ENCODE measurements around the gene DYNC1LI2. TPM values are rescaled to one million over a fixed set of nuclear protein-coding genes. Genes with fewer than 3 reads are reported as not detected.

The DYNC1LI2 gene
- total RNA-seq, 2 experiments from 2014 or later: 48.9 to 62.4 TPM

- intact Hi-C loops (cut with micrococcal nuclease; ENCODE audit: unreplicated experiment): no loop called here
- Histone ChIP-seq H2AFZ (ENCODE audit: low read length) (no peak overlapping the region), H3K9me3 (ENCODE audit: low read length) (no peaks in the 10 kb centered on the region), H3K4me2 (ENCODE audit: low read length) (no peak overlapping the region), H3K27ac (ENCODE audit: low read depth, low read length, poor library complexity, severe bottlenecking) (no peak overlapping the region), H3K4me1 (ENCODE audit: insufficient read depth, low read length, poor library complexity, severe bottlenecking) (no peaks in the 10 kb centered on the region), H3K9me2 (ENCODE audit: insufficient read depth, low read length) (no peaks in the 10 kb centered on the region), H3K36me3 (ENCODE audit: insufficient read depth, low read length) (no peaks in the 10 kb centered on the region), H3K4me3 (ENCODE audit: low read depth, low read length, poor library complexity, severe bottlenecking) (no peak overlapping the region), H4K20me1 (ENCODE audit: insufficient read depth, low read length) (no peaks in the 10 kb centered on the region), H3K79me2 (ENCODE audit: insufficient read depth, low read depth, low read length) (no peaks in the 10 kb centered on the region)
- CTCF ChIA-PET (ENCODE audit: unreplicated experiment): no interaction called here
- TF ChIP-seq CTCF (conservative IDR thresholded peaks at IDR 0.05; ENCODE audit: low read length): no peak
- no peak for TF ChIP-seq EZH2phosphoT487 (IDR thresholded peaks at IDR 0.05; ENCODE audit: borderline replicate concordance, low read depth, low read length)
- BruUV-seq (replicated peaks): no TSS peak
- POLR2A ChIA-PET: no interaction called here
- no peak for DNase-seq (ENCODE audit: low spot score)
These were observed 77.7 kb downstream of the DYNC1LI2 start for GRCh38 chr16:66673691-66674090.

Other genes starting within 250 kb of the DYNC1LI2 start
- 0.06 and 0.08 TPM in 2 replicates for gene TK2, start 201.5 kb downstream of the DYNC1LI2 start, total RNA-seq (2014; rRNA removed; shearing (Covaris generic))
- gene TK2, start 201.5 kb downstream of the DYNC1LI2 start, total RNA-seq (2022): 1.9 and 2.4 TPM in 2 replicates
- gene CKLF, start 199.0 kb downstream of the DYNC1LI2 start, total RNA-seq (2014; rRNA removed; shearing (Covaris generic)): 56.6 and 58.3 TPM in 2 replicates
- 98.7 and 109 TPM in 2 replicates for gene CKLF, start 199.0 kb downstream of the DYNC1LI2 start, total RNA-seq (2022)
- gene CMTM1, start 185.2 kb downstream of the DYNC1LI2 start, total RNA-seq (2014; rRNA removed; shearing (Covaris generic)): 3.8 and 8.5 TPM in 2 replicates
- gene CMTM1, start 185.2 kb downstream of the DYNC1LI2 start, total RNA-seq (2022): 10.6 and 10.7 TPM in 2 replicates
- gene CMTM2, start 172.1 kb downstream of the DYNC1LI2 start, total RNA-seq (2014; rRNA removed; shearing (Covaris generic)): 0.19 TPM in 1 of 2 replicates, not detected in the other
- 0.91 TPM in 1 of 2 replicates, not detected in the other for gene CMTM2, start 172.1 kb downstream of the DYNC1LI2 start, total RNA-seq (2022)
- gene CMTM3, start 146.9 kb downstream of the DYNC1LI2 start, total RNA-seq (2014; rRNA removed; shearing (Covaris generic)): 5.0 and 5.3 TPM in 2 replicates
- 27.5 and 30.4 TPM in 2 replicates for gene CMTM3, start 146.9 kb downstream of the DYNC1LI2 start, total RNA-seq (2022)
- gene CMTM4, start 54.9 kb downstream of the DYNC1LI2 start, total RNA-seq (2014; rRNA removed; shearing (Covaris generic)): 0.03 TPM in 1 of 2 replicates, not detected in the other
- 0.76 and 1.3 TPM in 2 replicates for gene CMTM4, start 54.9 kb downstream of the DYNC1LI2 start, total RNA-seq (2022)
- gene TERB1, start 50.0 kb upstream of the DYNC1LI2 start, total RNA-seq (2014; rRNA removed; shearing (Covaris generic)): not detected in 2 replicates
- gene TERB1, start 50.0 kb upstream of the DYNC1LI2 start, total RNA-seq (2022): 0.17 TPM in 1 of 2 replicates, not detected in the other
- 85.0 and 85.2 TPM in 2 replicates for gene NAE1, start 79.4 kb upstream of the DYNC1LI2 start, total RNA-seq (2014; rRNA removed; shearing (Covaris generic))
- 98.9 and 106 TPM in 2 replicates for gene NAE1, start 79.4 kb upstream of the DYNC1LI2 start, total RNA-seq (2022)
- gene CA7, start 92.8 kb upstream of the DYNC1LI2 start, total RNA-seq (2014; rRNA removed; shearing (Covaris generic)): not detected in 2 replicates
- not detected in 2 replicates for gene CA7, start 92.8 kb upstream of the DYNC1LI2 start, total RNA-seq (2022)
- 11.1 and 13.8 TPM in 2 replicates for gene PDP2, start 128.9 kb upstream of the DYNC1LI2 start, total RNA-seq (2014; rRNA removed; shearing (Covaris generic))
- gene PDP2, start 128.9 kb upstream of the DYNC1LI2 start, total RNA-seq (2022): 25.7 and 29.2 TPM in 2 replicates
- not detected in 2 replicates for gene CDH16, start 167.3 kb upstream of the DYNC1LI2 start, total RNA-seq (2014; rRNA removed; shearing (Covaris generic))
- not detected in 2 replicates for gene CDH16, start 167.3 kb upstream of the DYNC1LI2 start, total RNA-seq (2022)
- gene RRAD, start 173.9 kb upstream of the DYNC1LI2 start, total RNA-seq (2014; rRNA removed; shearing (Covaris generic)): 0.09 TPM in 1 of 2 replicates, not detected in the other
- not detected in 2 replicates for gene RRAD, start 173.9 kb upstream of the DYNC1LI2 start, total RNA-seq (2022)
- 132 and 133 TPM in 2 replicates for gene CIAO2B, start 182.8 kb upstream of the DYNC1LI2 start, total RNA-seq (2014; rRNA removed; shearing (Covaris generic))
- 76.4 and 78.3 TPM in 2 replicates for gene CIAO2B, start 182.8 kb upstream of the DYNC1LI2 start, total RNA-seq (2022)
- gene CES2, start 183.9 kb upstream of the DYNC1LI2 start, total RNA-seq (2014; rRNA removed; shearing (Covaris generic)): 18.5 and 29.6 TPM in 2 replicates
- 27.6 and 30.7 TPM in 2 replicates for gene CES2, start 183.9 kb upstream of the DYNC1LI2 start, total RNA-seq (2022)
- 1.7 and 2.7 TPM in 2 replicates for gene CES3, start 209.7 kb upstream of the DYNC1LI2 start, total RNA-seq (2014; rRNA removed; shearing (Covaris generic))
- gene CES3, start 209.7 kb upstream of the DYNC1LI2 start, total RNA-seq (2022): 1.4 and 1.9 TPM in 2 replicates
- 0.47 and 2.0 TPM in 2 replicates for gene CES4A, start 237.0 kb upstream of the DYNC1LI2 start, total RNA-seq (2014; rRNA removed; shearing (Covaris generic))
- gene CES4A, start 237.0 kb upstream of the DYNC1LI2 start, total RNA-seq (2022): 0.38 and 0.41 TPM in 2 replicates